ENCODE measurements around the gene GPD1L. TPM values are rescaled to one million over a fixed set of nuclear protein-coding genes. Genes with fewer than 3 reads are reported as not detected.

GPD1L gene
- total and polyA plus RNA-seq, 2 of the 13 experiments (the other 11 are each of a cell fraction or from before 2014, with no cell fraction given): 4.9 to 13.7 TPM

GRCh38 chr3:32106132-32106928 lies at the start of gene GPD1L (continued):
- TF ChIP-seq ZNF577 (CRISPR knock-in tag; IDR thresholded peaks at IDR 0.05; ENCODE audit: borderline replicate concordance, low read depth) (no peak), FLYWCH1 (CRISPR knock-in tag; IDR thresholded peaks at IDR 0.05) (0 out of 2 replicates have a peak, but pooled peaks have one; percentile 67), YEATS4 (CRISPR knock-in tag; IDR thresholded peaks at IDR 0.05; ENCODE audit: borderline replicate concordance) (peak; percentile 72), ZNF644 (CRISPR knock-in tag; IDR thresholded peaks at IDR 0.05; ENCODE audit: low read depth) (peak; percentile 47; the same call in 1 of the 2 replicates), CSRNP1 (CRISPR knock-in tag; IDR thresholded peaks at IDR 0.05) (no peak), ZNF558 (CRISPR knock-in tag; IDR thresholded peaks at IDR 0.05; ENCODE audit: borderline replicate concordance) (no peak; the same call in 1 of the 2 replicates), ZNF691 (CRISPR knock-in tag; IDR thresholded peaks at IDR 0.05; ENCODE audit: borderline replicate concordance, low read depth) (peak; percentile 26; the same call in 1 of the 2 replicates), ZNF710 (CRISPR knock-in tag; IDR thresholded peaks at IDR 0.05; ENCODE audit: borderline replicate concordance) (0 out of 2 replicates have a peak, but pooled peaks have one; percentile 23), SOX13 (IDR thresholded peaks at IDR 0.05) (no peak), SOX13 (CRISPR knock-in tag; conservative IDR thresholded peaks at IDR 0.05 in 1 of 2, IDR thresholded peaks at IDR 0.05 in 1 of 2) (peak in 1 of 2 experiments; percentile 18; a peak in 1 of 4 replicates), ZNF678 (CRISPR knock-in tag; IDR thresholded peaks at IDR 0.05) (no peak), SOX5 (CRISPR knock-in tag; IDR thresholded peaks at IDR 0.05; ENCODE audit: borderline replicate concordance) (no peak), DZIP1 (CRISPR knock-in tag; IDR thresholded peaks at IDR 0.05) (0 out of 2 replicates have a peak, but pooled peaks have one; percentile 57), FOXP1 (IDR thresholded peaks at IDR 0.05) (no peak), FOXP1 (CRISPR knock-in tag; IDR thresholded peaks at IDR 0.05) (no peak), HNRNPK (IDR thresholded peaks at IDR 0.05; ENCODE audit: low read depth, low read length, poor library complexity, severe bottlenecking) (peak; percentile 46), ELF3 (CRISPR knock-in tag; IDR thresholded peaks at IDR 0.05) (peak; percentile 47; the same call in 1 of the 2 replicates), ZNF501 (CRISPR knock-in tag; IDR thresholded peaks at IDR 0.05) (peak; percentile 57), ZNF816 (CRISPR knock-in tag; IDR thresholded peaks at IDR 0.05; ENCODE audit: borderline replicate concordance) (no peak; the same call in 1 of the 2 replicates)
